GM12878 (cell line): ENCODE measurements around the gene SYNCRIP. TPM values are rescaled to one million over a fixed set of nuclear protein-coding genes. Genes with fewer than 3 reads are reported as not detected.
A peak's percentile ranks its signal among the peaks of the same experiment; 100 is the strongest.

Experiments used
- BCL11A ChIP-seq: IDR thresholded peaks from 2 replicates; pipeline ENCODE4 v1.6.1; 2011; ENCODE audit warnings: low read depth, low read length
- ESRRA ChIP-seq: IDR thresholded peaks from 2 replicates; pipeline ENCODE4 v1.6.1; 2012; ENCODE audit warnings: mild to moderate bottlenecking, low read length, improper control_type of control experiment
- EZH2 ChIP-seq: IDR thresholded peaks from 2 replicates; pipeline ENCODE4 v1.6.1; 2012; ENCODE audit warnings: low read depth, mild to moderate bottlenecking, control low read depth, inconsistent platforms, low read length, borderline replicate concordance; ENCODE audit not compliant: control insufficient read depth
- FOXK2 ChIP-seq: fragments of 450-650 bp; IDR thresholded peaks from 2 replicates; pipeline ENCODE4 v1.6.1; 2017; ENCODE audit warnings: mild to moderate bottlenecking, moderate library complexity
- FOXM1 ChIP-seq: IDR thresholded peaks from 2 replicates; pipeline ENCODE4 v1.6.1; 2012; ENCODE audit warnings: low read depth, mild to moderate bottlenecking, inconsistent platforms, low read length, moderate library complexity
- HDAC6 ChIP-seq: fragments of 200-600 bp; sonication (generic); IDR thresholded peaks from one replicate; pipeline ENCODE4 v1.8.0; 2017; ENCODE audit warnings: antibody characterized with exemption; ENCODE audit not compliant: unreplicated experiment
- HDGF ChIP-seq: fragments of 450-650 bp; IDR thresholded peaks from 2 replicates; pipeline ENCODE4 v1.6.1; 2016; ENCODE audit warnings: antibody characterized with exemption
- KAT2A ChIP-seq: conservative IDR thresholded peaks from 2 replicates; pipeline ENCODE4 v1.6.1; 2011; ENCODE audit warnings: low read depth, low read length; ENCODE audit not compliant: control insufficient read depth
- MEF2A ChIP-seq: IDR thresholded peaks from 2 replicates; pipeline ENCODE4 v1.6.1; 2011; ENCODE audit warnings: low read depth, mild to moderate bottlenecking, low read length, moderate library complexity; ENCODE audit not compliant: insufficient read depth
- MEF2B ChIP-seq: fragments of 450-650 bp; IDR thresholded peaks from 2 replicates; pipeline ENCODE4 v1.6.1; 2018; ENCODE audit warnings: mild to moderate bottlenecking, moderate library complexity; ENCODE audit not compliant: partially characterized antibody, poor library complexity, severe bottlenecking
- MTA2 ChIP-seq: fragments of 450-650 bp; IDR thresholded peaks from 2 replicates; pipeline ENCODE4 v1.6.1; 2016; ENCODE audit warnings: low read depth, mild to moderate bottlenecking, moderate library complexity
- MTA3 ChIP-seq: IDR thresholded peaks from 2 replicates; pipeline ENCODE4 v1.6.1; 2012; ENCODE audit warnings: low read length, inconsistent platforms, borderline replicate concordance
- NFIC ChIP-seq: IDR thresholded peaks from 2 replicates; pipeline ENCODE4 v1.6.1; 2012; ENCODE audit warnings: low read depth, mild to moderate bottlenecking, inconsistent platforms, low read length, moderate library complexity
- NFXL1 ChIP-seq: fragments of 450-650 bp; IDR thresholded peaks from 2 replicates; pipeline ENCODE4 v1.6.1; 2017; ENCODE audit warnings: antibody characterized with exemption, mild to moderate bottlenecking, borderline replicate concordance
- NRF1 ChIP-seq: conservative IDR thresholded peaks from 2 replicates; pipeline ENCODE4 v1.6.1; 2011; ENCODE audit warnings: mild to moderate bottlenecking, low read depth, low read length, improper control_type of control experiment
- POLR2AphosphoS2 ChIP-seq: IDR thresholded peaks from 2 replicates; pipeline ENCODE4 v1.6.1; 2011; ENCODE audit warnings: low read depth, mild to moderate bottlenecking, low read length, improper control_type of control experiment, moderate library complexity
- RAD51 ChIP-seq: fragments of 450-650 bp; IDR thresholded peaks from 2 replicates; pipeline ENCODE4 v1.6.1; 2016; ENCODE audit warnings: moderate library complexity, mild to moderate bottlenecking, inconsistent platforms
- SMAD5 ChIP-seq: IDR thresholded peaks from 2 replicates; pipeline ENCODE4 v1.6.1; 2016; ENCODE audit warnings: antibody characterized with exemption, low read depth
- SMC3 ChIP-seq: IDR thresholded peaks from 2 replicates; pipeline ENCODE4 v1.6.1; 2011; ENCODE audit warnings: low read length, improper control_type of control experiment, borderline replicate concordance
- SP1 ChIP-seq: IDR thresholded peaks from one replicate; pipeline ENCODE4 v1.6.1; 2011; ENCODE audit warnings: low read depth, low read length
- SPI1 ChIP-seq: IDR thresholded peaks from 2 replicates; pipeline ENCODE4 v1.6.1; 2011; ENCODE audit warnings: low read depth, mild to moderate bottlenecking, low read length, moderate library complexity, borderline replicate concordance; ENCODE audit not compliant: insufficient read depth
- SREBF2 ChIP-seq: IDR thresholded peaks from 2 replicates; pipeline ENCODE4 v1.6.1; 2012; ENCODE audit warnings: mild to moderate bottlenecking, low read length
- STAT1 ChIP-seq: fragments of 450-650 bp; conservative IDR thresholded peaks from 2 replicates; pipeline ENCODE4 v1.6.1; 2014; ENCODE audit warnings: antibody characterized with exemption, mild to moderate bottlenecking
- TCF12 ChIP-seq: IDR thresholded peaks from 2 replicates; pipeline ENCODE4 v1.6.1; 2011; ENCODE audit warnings: low read depth, mild to moderate bottlenecking, low read length
- TCF3 ChIP-seq: IDR thresholded peaks from 2 replicates; pipeline ENCODE4 v1.6.1; 2012; ENCODE audit warnings: low read depth, mild to moderate bottlenecking, low read length, borderline replicate concordance; ENCODE audit not compliant: insufficient read depth
- YBX1 ChIP-seq: fragments of 450-650 bp; IDR thresholded peaks from 2 replicates; pipeline ENCODE4 v1.6.1; 2016; ENCODE audit warnings: antibody characterized with exemption
- polyA plus RNA-seq, 11 experiments: library from polyadenylated mRNA; depleted of rRNA in 4 of 11; unstranded in 6 of 11; stranded (reverse) in 5 of 11; fragments of >200 nt; fragmentation: Nextera tagmentation in 4 of 11; fragmentation: Illumina TruSeq in 1 of 11; extraction: Ambion mirVana in 4 of 11; extraction: Trizol in 1 of 11; gene quantifications; 1 replicate in 1 of 11; 2 replicates in 10 of 11; pipeline versions ENCODE4 v1.2.1 to v1.2.3, GENCODE V29; 2011 to 2016; ENCODE audit warnings: inconsistent platforms in 2 of 11, missing spikeins in 2 of 11, low read depth in 1 of 11
- total RNA-seq, 4 experiments: library from RNA; depleted of rRNA in 3 of 4; stranded (reverse); fragments of >200 nt in 3 of 4; fragmentation: Illumina TruSeq in 1 of 4; extraction: Trizol in 1 of 4; gene quantifications; 2 replicates each; pipeline versions ENCODE4 v1.2.1 to v1.2.3, GENCODE V29; 2013 to 2021
- TF ChIP-seq, protein P1 (sequence below): fragments of 450-650 bp; formaldehyde crosslinking; IDR thresholded peaks from 2 replicates; pipeline ENCODE4 v1.4.0; 2020; ENCODE audit warnings: mild to moderate bottlenecking, moderate library complexity
- TF ChIP-seq, protein P2 (sequence below): fragments of 450-650 bp; IDR thresholded peaks from 2 replicates; pipeline ENCODE4 v1.6.1; 2018; ENCODE audit warnings: borderline replicate concordance, mild to moderate bottlenecking; ENCODE audit not compliant: partially characterized antibody

SYNCRIP gene
- total and polyA plus RNA-seq, 10 of the 15 experiments (the other 5 are each of a cell fraction or from before 2014, with no cell fraction given), result 28.4 to 255 (median 131) TPM

GRCh38 chr6:85678026-85678601 lies 35.4 kb upstream of the SYNCRIP start (continued):
- TF ChIP-seq KAT2A (no peak), POLR2AphosphoS2 (no peak), ESRRA (no peak), HDGF (no peak), EZH2 (no peak), NRF1 (no peak), MTA3 (no peak), SPI1 (no peak), MEF2B (no peak), FOXK2 (no peak), HDAC6 (no peak), SMAD5 (no peak), NFXL1 (no peak), YBX1 (no peak), BCL11A (no peak), MTA2 (peak; percentile 35; the same call in 1 of the 2 replicates), MEF2A (no peak), STAT1 (no peak), RAD51 (no peak), SREBF2 (no peak), NFIC (peak; percentile 44; the same call in 1 of the 2 replicates), TCF3 (no peak), SP1 (no peak), SMC3 (no peak), TCF12 (no peak), FOXM1 (no peak)
- TF ChIP-seq, protein P1, sequence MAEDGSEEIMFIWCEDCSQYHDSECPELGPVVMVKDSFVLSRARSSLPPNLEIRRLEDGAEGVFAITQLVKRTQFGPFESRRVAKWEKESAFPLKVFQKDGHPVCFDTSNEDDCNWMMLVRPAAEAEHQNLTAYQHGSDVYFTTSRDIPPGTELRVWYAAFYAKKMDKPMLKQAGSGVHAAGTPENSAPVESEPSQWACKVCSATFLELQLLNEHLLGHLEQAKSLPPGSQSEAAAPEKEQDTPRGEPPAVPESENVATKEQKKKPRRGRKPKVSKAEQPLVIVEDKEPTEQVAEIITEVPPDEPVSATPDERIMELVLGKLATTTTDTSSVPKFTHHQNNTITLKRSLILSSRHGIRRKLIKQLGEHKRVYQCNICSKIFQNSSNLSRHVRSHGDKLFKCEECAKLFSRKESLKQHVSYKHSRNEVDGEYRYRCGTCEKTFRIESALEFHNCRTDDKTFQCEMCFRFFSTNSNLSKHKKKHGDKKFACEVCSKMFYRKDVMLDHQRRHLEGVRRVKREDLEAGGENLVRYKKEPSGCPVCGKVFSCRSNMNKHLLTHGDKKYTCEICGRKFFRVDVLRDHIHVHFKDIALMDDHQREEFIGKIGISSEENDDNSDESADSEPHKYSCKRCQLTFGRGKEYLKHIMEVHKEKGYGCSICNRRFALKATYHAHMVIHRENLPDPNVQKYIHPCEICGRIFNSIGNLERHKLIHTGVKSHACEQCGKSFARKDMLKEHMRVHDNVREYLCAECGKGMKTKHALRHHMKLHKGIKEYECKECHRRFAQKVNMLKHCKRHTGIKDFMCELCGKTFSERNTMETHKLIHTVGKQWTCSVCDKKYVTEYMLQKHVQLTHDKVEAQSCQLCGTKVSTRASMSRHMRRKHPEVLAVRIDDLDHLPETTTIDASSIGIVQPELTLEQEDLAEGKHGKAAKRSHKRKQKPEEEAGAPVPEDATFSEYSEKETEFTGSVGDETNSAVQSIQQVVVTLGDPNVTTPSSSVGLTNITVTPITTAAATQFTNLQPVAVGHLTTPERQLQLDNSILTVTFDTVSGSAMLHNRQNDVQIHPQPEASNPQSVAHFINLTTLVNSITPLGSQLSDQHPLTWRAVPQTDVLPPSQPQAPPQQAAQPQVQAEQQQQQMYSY (CRISPR knock-in tag), result no peak
- TF ChIP-seq, protein P2, sequence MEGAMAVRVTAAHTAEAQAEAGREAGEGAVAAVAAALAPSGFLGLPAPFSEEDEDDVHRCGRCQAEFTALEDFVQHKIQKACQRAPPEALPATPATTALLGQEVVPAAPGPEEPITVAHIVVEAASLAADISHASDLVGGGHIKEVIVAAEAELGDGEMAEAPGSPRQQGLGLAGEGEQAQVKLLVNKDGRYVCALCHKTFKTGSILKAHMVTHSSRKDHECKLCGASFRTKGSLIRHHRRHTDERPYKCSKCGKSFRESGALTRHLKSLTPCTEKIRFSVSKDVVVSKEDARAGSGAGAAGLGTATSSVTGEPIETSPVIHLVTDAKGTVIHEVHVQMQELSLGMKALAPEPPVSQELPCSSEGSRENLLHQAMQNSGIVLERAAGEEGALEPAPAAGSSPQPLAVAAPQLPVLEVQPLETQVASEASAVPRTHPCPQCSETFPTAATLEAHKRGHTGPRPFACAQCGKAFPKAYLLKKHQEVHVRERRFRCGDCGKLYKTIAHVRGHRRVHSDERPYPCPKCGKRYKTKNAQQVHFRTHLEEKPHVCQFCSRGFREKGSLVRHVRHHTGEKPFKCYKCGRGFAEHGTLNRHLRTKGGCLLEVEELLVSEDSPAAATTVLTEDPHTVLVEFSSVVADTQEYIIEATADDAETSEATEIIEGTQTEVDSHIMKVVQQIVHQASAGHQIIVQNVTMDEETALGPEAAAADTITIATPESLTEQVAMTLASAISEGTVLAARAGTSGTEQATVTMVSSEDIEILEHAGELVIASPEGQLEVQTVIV, result no peak
